Measurements from ENCODE around the gene VPS50. TPM values are rescaled to one million over a fixed set of nuclear protein-coding genes. Genes with fewer than 3 reads are reported as not detected.

The VPS50 gene
- total RNA-seq, 1 donor from 2014 or later, result 26.1 TPM

GRCh38 chr7:93265220-93265619, 33.1 kb downstream of the VPS50 start:
- no peaks in the 10 kb centered on the region for H3K27me3 ChIP-seq (ENCODE audit: control insufficient read depth, insufficient read depth, low read length)
- FAIRE-seq, result no peak
- TF ChIP-seq, protein P1, sequence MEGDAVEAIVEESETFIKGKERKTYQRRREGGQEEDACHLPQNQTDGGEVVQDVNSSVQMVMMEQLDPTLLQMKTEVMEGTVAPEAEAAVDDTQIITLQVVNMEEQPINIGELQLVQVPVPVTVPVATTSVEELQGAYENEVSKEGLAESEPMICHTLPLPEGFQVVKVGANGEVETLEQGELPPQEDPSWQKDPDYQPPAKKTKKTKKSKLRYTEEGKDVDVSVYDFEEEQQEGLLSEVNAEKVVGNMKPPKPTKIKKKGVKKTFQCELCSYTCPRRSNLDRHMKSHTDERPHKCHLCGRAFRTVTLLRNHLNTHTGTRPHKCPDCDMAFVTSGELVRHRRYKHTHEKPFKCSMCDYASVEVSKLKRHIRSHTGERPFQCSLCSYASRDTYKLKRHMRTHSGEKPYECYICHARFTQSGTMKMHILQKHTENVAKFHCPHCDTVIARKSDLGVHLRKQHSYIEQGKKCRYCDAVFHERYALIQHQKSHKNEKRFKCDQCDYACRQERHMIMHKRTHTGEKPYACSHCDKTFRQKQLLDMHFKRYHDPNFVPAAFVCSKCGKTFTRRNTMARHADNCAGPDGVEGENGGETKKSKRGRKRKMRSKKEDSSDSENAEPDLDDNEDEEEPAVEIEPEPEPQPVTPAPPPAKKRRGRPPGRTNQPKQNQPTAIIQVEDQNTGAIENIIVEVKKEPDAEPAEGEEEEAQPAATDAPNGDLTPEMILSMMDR (IDR thresholded peaks at IDR 0.05; ENCODE audit: insufficient read depth, low read length, severe bottlenecking), result no peak
- H3K4me3 ChIP-seq (ENCODE audit: low read depth, low read length), result no peak overlapping the region
- no peak for DNase-seq (ENCODE audit: low read depth)
- H3K36me3 ChIP-seq (ENCODE audit: control insufficient read depth, insufficient read depth, low read length), result no peaks in the 10 kb centered on the region

DNA sequence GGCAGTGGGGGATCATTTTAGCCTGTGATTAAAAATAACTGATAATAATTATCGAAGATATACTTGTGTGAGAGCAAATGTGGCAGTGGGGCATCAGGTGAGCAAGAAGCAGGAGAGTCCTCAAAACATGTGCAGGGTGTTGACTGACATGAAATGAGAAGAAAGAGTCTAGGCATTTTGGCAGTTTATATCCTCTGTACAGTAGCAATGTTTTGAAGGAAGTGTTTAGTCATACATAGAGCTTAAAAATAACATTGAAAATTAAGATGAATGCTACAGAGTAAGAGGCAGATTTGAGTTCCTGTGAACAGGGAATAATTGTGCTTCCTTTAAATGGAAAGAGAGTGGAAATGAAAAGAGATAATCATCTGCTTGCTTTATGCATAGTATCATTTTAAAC, 47.4 kb downstream of the VPS50 start:
- H3K36me3 ChIP-seq (ENCODE audit: control insufficient read depth, insufficient read depth, low read length), result no peaks in the 10 kb centered on the region
- FAIRE-seq (no peak), DNase-seq (ENCODE audit: low read depth) (no peak)
- no peak overlapping the region for H3K4me3 ChIP-seq (ENCODE audit: low read depth, low read length)
- no peaks in the 10 kb centered on the region for H3K27me3 ChIP-seq (ENCODE audit: control insufficient read depth, insufficient read depth, low read length)
- TF ChIP-seq, protein P1 (IDR thresholded peaks at IDR 0.05; ENCODE audit: insufficient read depth, low read length, severe bottlenecking), result no peak

GRCh38 chr7:93284908-93285307, 52.7 kb downstream of the VPS50 start:
- Histone ChIP-seq H3K4me3 (ENCODE audit: low read depth, low read length) (no peak overlapping the region), H3K36me3 (ENCODE audit: control insufficient read depth, insufficient read depth, low read length) (no peaks in the 10 kb centered on the region), H3K27me3 (ENCODE audit: control insufficient read depth, insufficient read depth, low read length) (no peaks in the 10 kb centered on the region)
- FAIRE-seq (no peak), DNase-seq (ENCODE audit: low read depth) (no peak)
- TF ChIP-seq, protein P1 (IDR thresholded peaks at IDR 0.05; ENCODE audit: insufficient read depth, low read length, severe bottlenecking), result no peak

GRCh38 chr7:93293229-93293628, 61.1 kb downstream of the VPS50 start:
- no peak overlapping the region for H3K4me3 ChIP-seq (ENCODE audit: low read depth, low read length)
- TF ChIP-seq, protein P1 (IDR thresholded peaks at IDR 0.05; ENCODE audit: insufficient read depth, low read length, severe bottlenecking), result no peak
- DNase-seq (ENCODE audit: low read depth) (no peak), FAIRE-seq (no peak)
- no peaks in the 10 kb centered on the region for H3K27me3 ChIP-seq (ENCODE audit: control insufficient read depth, insufficient read depth, low read length)
- H3K36me3 ChIP-seq (ENCODE audit: control insufficient read depth, insufficient read depth, low read length), result no peaks in the 10 kb centered on the region

DNA sequence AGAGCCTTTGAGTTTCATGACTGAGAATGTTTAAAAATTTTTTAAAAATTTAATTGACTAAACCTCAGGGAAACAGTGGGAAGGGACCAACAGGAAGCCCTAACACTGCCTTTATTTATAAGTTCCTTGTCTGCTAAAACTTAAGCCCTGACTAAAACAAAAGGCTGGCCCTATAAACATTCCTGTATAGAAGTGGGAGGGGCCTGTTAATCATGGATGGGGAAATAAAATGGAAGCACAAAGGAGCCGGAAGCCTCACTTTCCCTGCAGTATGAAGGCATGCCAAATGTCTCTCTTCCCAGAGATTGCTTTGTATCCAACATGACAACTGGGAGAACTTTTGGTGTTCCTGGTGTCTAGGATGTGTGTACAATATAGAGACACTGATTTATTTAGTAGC, 66.0 kb downstream of the VPS50 start:
- no peak for DNase-seq (ENCODE audit: low read depth)
- Histone ChIP-seq H3K27me3 (ENCODE audit: control insufficient read depth, insufficient read depth, low read length) (no peaks in the 10 kb centered on the region), H3K4me3 (ENCODE audit: low read depth, low read length) (no peak overlapping the region), H3K36me3 (ENCODE audit: control insufficient read depth, insufficient read depth, low read length) (no peaks in the 10 kb centered on the region)
- TF ChIP-seq, protein P1 (IDR thresholded peaks at IDR 0.05; ENCODE audit: insufficient read depth, low read length, severe bottlenecking), result no peak
- no peak for FAIRE-seq

DNA sequence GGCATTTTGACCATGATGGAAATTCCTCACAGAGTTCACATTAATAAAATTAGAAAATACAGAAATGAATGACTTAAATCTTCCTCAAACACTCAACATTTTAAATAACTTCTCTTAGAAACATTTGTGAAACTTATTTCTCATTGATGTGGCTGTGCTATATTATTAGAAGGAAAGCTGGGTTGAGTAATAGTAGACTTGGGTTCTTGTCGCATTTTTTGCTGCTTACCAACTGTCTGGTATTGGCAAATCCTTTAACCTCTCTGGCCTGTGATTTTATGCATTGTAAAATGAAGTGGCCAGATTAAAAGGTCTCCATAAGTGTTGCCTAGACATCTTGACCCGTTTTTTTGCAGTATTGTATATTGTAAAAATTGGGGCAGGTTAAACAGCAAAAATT, 66.5 kb downstream of the VPS50 start:
- Histone ChIP-seq H3K4me3 (ENCODE audit: low read depth, low read length) (no peak overlapping the region), H3K27me3 (ENCODE audit: control insufficient read depth, insufficient read depth, low read length) (no peaks in the 10 kb centered on the region), H3K36me3 (ENCODE audit: control insufficient read depth, insufficient read depth, low read length) (no peaks in the 10 kb centered on the region)
- TF ChIP-seq, protein P1 (IDR thresholded peaks at IDR 0.05; ENCODE audit: insufficient read depth, low read length, severe bottlenecking), result no peak
- DNase-seq (ENCODE audit: low read depth) (no peak), FAIRE-seq (no peak)
